GM06990 (cell line): ENCODE measurements around the gene MLPH.

Experiments used
- DNase-seq: peaks from one replicate; pipeline ENCODE4 v3.0.0-alpha.2; 2011; ENCODE audit not compliant: insufficient read length; ENCODE audit errors: extremely low read depth
- H3K27me3 ChIP-seq: replicated peaks from 2 replicates; pipeline ENCODE4 v1.6.0; 2011; ENCODE audit warnings: low read length; ENCODE audit not compliant: control insufficient read depth, insufficient read depth
- H3K36me3 ChIP-seq: 2 replicates; pipeline ENCODE4 v1.5.1; 2011; ENCODE audit warnings: low read length; ENCODE audit not compliant: control insufficient read depth, insufficient read depth
- H3K4me3 ChIP-seq: replicated peaks from 2 replicates; pipeline ENCODE4 v1.5.1; 2011; ENCODE audit warnings: low read depth, mild to moderate bottlenecking, control low read depth, low read length
- TF ChIP-seq, protein P1 (sequence below): IDR thresholded peaks from 2 replicates; pipeline ENCODE4 v1.5.1; 2011; ENCODE audit warnings: low read length, control low read depth, mild to moderate bottlenecking, inconsistent platforms; ENCODE audit not compliant: insufficient read depth, poor library complexity, severe bottlenecking

MLPH gene

DNA sequence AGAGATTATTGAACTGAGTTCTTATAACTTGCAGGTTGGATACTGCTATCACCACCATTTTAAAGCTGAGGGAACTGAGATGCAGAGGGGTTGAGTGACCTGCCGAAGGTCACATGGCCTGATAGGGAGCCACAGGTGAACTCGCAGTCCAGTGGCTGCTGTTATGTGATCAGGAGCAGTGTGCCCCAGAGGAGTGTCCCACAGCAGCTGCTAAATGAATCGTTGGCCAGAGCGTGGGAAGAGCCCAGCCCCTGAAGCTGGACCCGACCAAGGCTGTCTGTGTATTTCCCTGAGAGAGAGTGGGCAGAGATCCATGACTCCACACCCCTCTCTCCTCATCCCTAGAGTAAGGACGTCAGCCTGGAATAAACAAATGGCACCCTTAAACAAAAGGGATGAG is 52.6 kb downstream of the MLPH start:
- H3K36me3 ChIP-seq, result no peaks in the 10 kb centered on the region
- TF ChIP-seq, protein P1, sequence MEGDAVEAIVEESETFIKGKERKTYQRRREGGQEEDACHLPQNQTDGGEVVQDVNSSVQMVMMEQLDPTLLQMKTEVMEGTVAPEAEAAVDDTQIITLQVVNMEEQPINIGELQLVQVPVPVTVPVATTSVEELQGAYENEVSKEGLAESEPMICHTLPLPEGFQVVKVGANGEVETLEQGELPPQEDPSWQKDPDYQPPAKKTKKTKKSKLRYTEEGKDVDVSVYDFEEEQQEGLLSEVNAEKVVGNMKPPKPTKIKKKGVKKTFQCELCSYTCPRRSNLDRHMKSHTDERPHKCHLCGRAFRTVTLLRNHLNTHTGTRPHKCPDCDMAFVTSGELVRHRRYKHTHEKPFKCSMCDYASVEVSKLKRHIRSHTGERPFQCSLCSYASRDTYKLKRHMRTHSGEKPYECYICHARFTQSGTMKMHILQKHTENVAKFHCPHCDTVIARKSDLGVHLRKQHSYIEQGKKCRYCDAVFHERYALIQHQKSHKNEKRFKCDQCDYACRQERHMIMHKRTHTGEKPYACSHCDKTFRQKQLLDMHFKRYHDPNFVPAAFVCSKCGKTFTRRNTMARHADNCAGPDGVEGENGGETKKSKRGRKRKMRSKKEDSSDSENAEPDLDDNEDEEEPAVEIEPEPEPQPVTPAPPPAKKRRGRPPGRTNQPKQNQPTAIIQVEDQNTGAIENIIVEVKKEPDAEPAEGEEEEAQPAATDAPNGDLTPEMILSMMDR, result no peak
- no peak overlapping the region for H3K4me3 ChIP-seq
- H3K27me3 ChIP-seq, result no peaks in the 10 kb centered on the region
- no peak for DNase-seq

DNA sequence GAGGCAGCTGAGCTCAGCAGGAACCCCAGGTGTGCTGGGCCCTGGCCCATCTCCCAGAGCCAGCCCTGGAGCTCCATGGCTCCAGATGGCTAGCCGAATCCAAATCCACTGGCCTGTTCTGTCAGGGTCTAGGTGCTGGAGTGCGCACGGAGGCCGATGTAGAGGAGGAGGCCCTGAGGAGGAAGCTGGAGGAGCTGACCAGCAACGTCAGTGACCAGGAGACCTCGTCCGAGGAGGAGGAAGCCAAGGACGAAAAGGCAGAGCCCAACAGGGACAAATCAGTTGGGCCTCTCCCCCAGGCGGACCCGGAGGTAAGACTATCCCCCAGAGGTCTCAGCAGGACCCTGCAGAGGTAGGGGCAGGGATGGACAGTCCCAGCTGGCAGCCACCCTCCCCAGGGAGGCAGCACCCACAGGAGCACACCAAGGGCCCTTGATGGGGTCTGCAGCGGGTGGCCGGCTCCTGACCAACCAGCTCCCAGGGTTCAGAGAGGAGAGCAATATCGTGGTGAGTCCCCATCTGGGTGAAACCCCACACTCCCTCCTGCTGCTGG is 53.2 kb downstream of the MLPH start:
- Histone ChIP-seq H3K36me3 (no peaks in the 10 kb centered on the region), H3K4me3 (no peak overlapping the region), H3K27me3 (no peaks in the 10 kb centered on the region)
- TF ChIP-seq, protein P1, result no peak
- no peak for DNase-seq

DNA sequence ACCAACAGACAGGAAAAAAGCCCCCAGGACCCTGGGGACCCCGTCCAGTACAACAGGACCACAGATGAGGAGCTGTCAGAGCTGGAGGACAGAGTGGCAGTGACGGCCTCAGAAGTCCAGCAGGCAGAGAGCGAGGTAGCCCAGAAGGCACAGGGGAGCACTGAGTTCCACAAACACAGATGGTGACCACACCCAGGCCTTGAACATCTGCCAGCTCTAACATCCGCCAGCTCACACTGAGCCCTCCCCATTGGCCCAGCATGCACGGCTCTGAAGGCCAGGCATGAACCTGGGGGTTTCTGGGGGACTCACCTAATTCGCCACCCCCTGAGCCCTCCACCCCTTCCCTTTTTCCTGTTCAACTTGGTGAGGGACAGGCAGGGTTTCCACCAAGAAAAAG is 53.8 kb downstream of the MLPH start:
- Histone ChIP-seq H3K27me3 (no peaks in the 10 kb centered on the region), H3K4me3 (no peak overlapping the region), H3K36me3 (no peaks in the 10 kb centered on the region)
- TF ChIP-seq, protein P1, result no peak
- DNase-seq, result no peak

DNA sequence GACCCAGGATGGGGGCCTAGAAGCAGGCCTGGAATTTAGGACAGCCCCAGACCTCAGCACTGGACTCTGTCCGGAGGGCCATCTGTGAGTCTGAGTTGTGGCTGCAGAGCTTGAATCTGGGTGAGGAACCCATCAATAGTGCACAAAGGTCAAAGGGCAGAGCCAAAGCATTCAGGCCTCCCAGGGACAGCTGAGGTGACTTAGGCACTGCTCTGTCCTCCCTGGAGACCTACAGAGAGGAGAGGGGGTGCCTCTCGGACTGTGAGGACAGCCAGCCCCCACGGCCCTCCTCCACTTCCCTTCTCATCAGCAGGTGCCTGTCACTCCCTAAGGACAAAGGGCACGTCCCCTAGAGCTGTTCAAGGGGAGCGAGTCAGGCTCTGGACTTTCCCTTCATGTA is 54.2 kb downstream of the MLPH start:
- Histone ChIP-seq H3K4me3 (no peak overlapping the region), H3K27me3 (no peaks in the 10 kb centered on the region), H3K36me3 (no peaks in the 10 kb centered on the region)
- DNase-seq, result no peak
- TF ChIP-seq, protein P1, result no peak

DNA sequence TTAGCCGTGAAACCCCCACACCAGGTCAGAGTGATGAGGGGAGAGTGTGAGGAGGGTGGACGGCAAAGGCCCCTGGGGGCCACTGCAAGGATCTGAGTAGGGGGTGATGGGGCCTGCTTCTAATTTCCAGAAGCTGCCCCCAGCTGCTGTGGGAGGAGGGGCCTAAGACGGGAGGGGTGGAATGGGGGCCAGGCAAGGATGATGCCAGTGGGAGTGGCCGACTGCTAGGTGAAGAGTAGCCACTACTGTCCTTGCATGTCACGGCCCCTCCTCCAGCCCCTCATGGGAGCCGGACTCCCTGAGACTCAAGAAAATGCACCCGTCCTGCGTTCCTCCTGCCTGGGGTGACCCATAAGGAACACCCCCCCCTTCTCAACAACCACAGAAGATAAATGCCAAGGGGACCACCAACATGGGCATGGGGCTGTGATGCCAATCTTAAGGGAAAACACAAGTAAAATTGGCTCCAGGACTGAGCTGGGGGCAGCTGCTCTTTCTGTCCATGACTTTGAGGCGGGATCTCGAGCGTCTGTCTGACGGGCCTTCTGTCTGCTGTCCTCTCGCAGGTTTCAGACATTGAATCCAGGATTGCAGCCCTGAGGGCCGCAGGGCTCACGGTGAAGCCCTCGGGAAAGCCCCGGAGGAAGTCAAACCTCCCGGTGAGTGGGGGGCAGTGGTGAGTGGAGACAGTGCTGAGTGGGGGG is 55.1 kb downstream of the MLPH start:
- H3K4me3 ChIP-seq, result no peak overlapping the region
- no peaks in the 10 kb centered on the region for H3K27me3 ChIP-seq
- H3K36me3 ChIP-seq, result no peaks in the 10 kb centered on the region
- DNase-seq, result no peak
- TF ChIP-seq, protein P1, result no peak
